Measurements from ENCODE around the gene SMG5. TPM values are rescaled to one million over a fixed set of nuclear protein-coding genes. Genes with fewer than 3 reads are reported as not detected.

The SMG5 gene
- total RNA-seq, 2 donors from 2014 or later: 59.0 to 79.2 TPM

GRCh38 chr1:156212833-156213643 is 69.6 kb downstream of the SMG5 start, which contains the start of gene PMF1:
PMF1 (plus strand) TSS chr1:156213007; CDS start chr1:156213016, 9 bp downstream.
- DNase-seq (peak; percentile 91), ATAC-seq (peak; percentile 96)
- Mint-ChIP-seq H3K36me3 (ENCODE audit: low read depth) (peaks cover 7% of the 10 kb centered on the region), H3K4me1 (peaks cover 27% of the 10 kb centered on the region), H3K4me3 (peak within 1 kb of the TSS; percentile 94), H3K27me3 (no peaks in the 10 kb centered on the region), H3K27ac (peak within 1 kb of the TSS; percentile 97)
- H3K9me3 ChIP-seq (ENCODE audit: control insufficient read depth, low read length, poor library complexity, severe bottlenecking): no peaks in the 10 kb centered on the region

- no peak for DNase-seq
- no peak for ATAC-seq
- Mint-ChIP-seq H3K27ac (peak overlapping the region; percentile 97), H3K4me1 (peaks cover 21% of the 10 kb centered on the region), H3K27me3 (no peaks in the 10 kb centered on the region), H3K36me3 (ENCODE audit: low read depth) (peaks cover 7% of the 10 kb centered on the region), H3K4me3 (peak overlapping the region; percentile 94)
- H3K9me3 ChIP-seq (ENCODE audit: control insufficient read depth, low read length, poor library complexity, severe bottlenecking): no peaks in the 10 kb centered on the region
Observed at GRCh38 chr1:156212130-156212529, 70.5 kb downstream of the SMG5 start.

- no peaks in the 10 kb centered on the region for H3K27me3 Mint-ChIP-seq
- peak overlapping the region; percentile 97 for H3K27ac Mint-ChIP-seq
- no peaks in the 10 kb centered on the region for H3K9me3 ChIP-seq (ENCODE audit: control insufficient read depth, low read length, poor library complexity, severe bottlenecking)
- no peak for ATAC-seq
- H3K4me1 Mint-ChIP-seq: peaks cover 21% of the 10 kb centered on the region
- H3K4me3 Mint-ChIP-seq: no peak overlapping the region
- no peak for DNase-seq
- H3K36me3 Mint-ChIP-seq (ENCODE audit: low read depth): peaks cover 7% of the 10 kb centered on the region
Observed at GRCh38 chr1:156211243-156211642, 71.4 kb downstream of the SMG5 start.

GRCh38 chr1:156204686-156205085 is 77.9 kb downstream of the SMG5 start:
- no peak overlapping the region for H3K27ac Mint-ChIP-seq

GRCh38 chr1:156203331-156203730 is 79.3 kb downstream of the SMG5 start:
- Mint-ChIP-seq H3K4me3 (no peak overlapping the region), H3K27ac (no peak overlapping the region), H3K4me1 (peaks cover 26% of the 10 kb centered on the region), H3K36me3 (ENCODE audit: low read depth) (peaks cover 7% of the 10 kb centered on the region), H3K27me3 (no peaks in the 10 kb centered on the region)
- H3K9me3 ChIP-seq (ENCODE audit: control insufficient read depth, low read length, poor library complexity, severe bottlenecking): no peaks in the 10 kb centered on the region
- DNase-seq (no peak), ATAC-seq (no peak)

More at GRCh38 chr1:156204686-156205085, 77.9 kb downstream of the SMG5 start:
- H3K9me3 ChIP-seq (ENCODE audit: control insufficient read depth, low read length, poor library complexity, severe bottlenecking): no peaks in the 10 kb centered on the region
- peaks cover 8% of the 10 kb centered on the region for H3K36me3 Mint-ChIP-seq (ENCODE audit: low read depth)
- no peak for ATAC-seq
- H3K4me3 Mint-ChIP-seq: no peak overlapping the region
- no peaks in the 10 kb centered on the region for H3K27me3 Mint-ChIP-seq
- DNase-seq: no peak
- H3K4me1 Mint-ChIP-seq: peaks cover 13% of the 10 kb centered on the region

GRCh38 chr1:156200044-156200443 is 82.6 kb downstream of the SMG5 start:
- Mint-ChIP-seq H3K27ac (peak overlapping the region; percentile 14), H3K4me1 (peaks cover 37% of the 10 kb centered on the region), H3K27me3 (no peaks in the 10 kb centered on the region), H3K36me3 (ENCODE audit: low read depth) (peaks cover 7% of the 10 kb centered on the region), H3K4me3 (peak overlapping the region; percentile 31)
- DNase-seq (no peak), ATAC-seq (no peak)
- no peaks in the 10 kb centered on the region for H3K9me3 ChIP-seq (ENCODE audit: control insufficient read depth, low read length, poor library complexity, severe bottlenecking)

Other genes starting within 250 kb of the SMG5 start
- 10 to 100 TPM; 21.9 to 22.7 TPM for gene UBQLN4, start 229.0 kb downstream of the SMG5 start, total RNA-seq
- gene LAMTOR2, start 228.0 kb downstream of the SMG5 start, total RNA-seq: 10 to 100 TPM; 19.4 to 21.4 TPM
- gene RAB25, start 221.7 kb downstream of the SMG5 start, total RNA-seq: 1 to 10 TPM; 1.4 to 1.8 TPM
- not detected for gene MEX3A, start 200.4 kb downstream of the SMG5 start, total RNA-seq
- 1,000 to 10,000 TPM in 1 of 2 donors, 100 to 1,000 TPM in 1; 919 to 1,908 TPM for gene LMNA, start 168.1 kb downstream of the SMG5 start, total RNA-seq
- 10 to 100 TPM; 21.7 to 58.1 TPM for gene SEMA4A, start 129.2 kb downstream of the SMG5 start, total RNA-seq
- gene SLC25A44, start 88.7 kb downstream of the SMG5 start, total RNA-seq: 10 to 100 TPM; 14.4 to 21.6 TPM
- 10 to 100 TPM; 59.1 to 73.2 TPM for gene PMF1, start 69.8 kb downstream of the SMG5 start, total RNA-seq
- gene BGLAP, start 40.6 kb downstream of the SMG5 start, total RNA-seq: 1 to 10 TPM; 1.1 to 3.7 TPM
- 1 to 10 TPM; 2.8 to 3.1 TPM for gene PAQR6, start 34.8 kb downstream of the SMG5 start, total RNA-seq
- gene TMEM79, start 1.5 kb upstream of the SMG5 start, total RNA-seq: 1 to 10 TPM; 3.2 to 3.5 TPM
- gene GLMP, start 12.9 kb upstream of the SMG5 start, total RNA-seq: 10 to 100 TPM; 21.2 to 25.0 TPM
- not detected for gene VHLL, start 16.5 kb upstream of the SMG5 start, total RNA-seq
- 10 to 100 TPM; 75.3 to 77.6 TPM for gene CCT3, start 55.5 kb upstream of the SMG5 start, total RNA-seq
- under 1 TPM in 1 of 2 donors, not detected in 1; 0.40 TPM for gene TSACC, start 55.7 kb upstream of the SMG5 start, total RNA-seq
- gene RHBG, start 86.4 kb upstream of the SMG5 start, total RNA-seq: not detected
- gene MEF2D, start 217.9 kb upstream of the SMG5 start, total RNA-seq: 100 to 1,000 TPM; 142 to 157 TPM

Data from T-helper 17 cell (primary cell).